ENCODE measurements around the gene ERCC6L2. TPM values are rescaled to one million over a fixed set of nuclear protein-coding genes. Genes with fewer than 3 reads are reported as not detected.

ERCC6L2 gene
- total and polyA plus RNA-seq, 2 donors (not counting 1 experiment from before 2014, with no cell fraction given), result 10.1 to 52.0 TPM

GRCh38 chr9:95970317-95970716 lies 94.8 kb downstream of the ERCC6L2 start:
- POLR2A ChIA-PET, result no interaction called here
- intact Hi-C loops (cut with micrococcal nuclease), result no loop called here
- H3K27ac Mint-ChIP-seq, result no peak overlapping the region

GRCh38 chr9:95971815-95972214 lies 96.3 kb downstream of the ERCC6L2 start:
- Mint-ChIP-seq H3K27me3 (no peaks in the 10 kb centered on the region), H3K4me1 (no peaks in the 10 kb centered on the region), H3K9me3 (ENCODE audit: insufficient read depth) (no peaks in the 10 kb centered on the region), H3K27ac (no peak overlapping the region), H3K4me3 (no peak overlapping the region)
- H3K4me2 ChIP-seq (replicated peaks; ENCODE audit: low read depth, low read length, poor library complexity, severe bottlenecking), result no peak overlapping the region
- H2AFZ ChIP-seq (ENCODE audit: insufficient read depth, low read depth, low read length, poor library complexity, severe bottlenecking), result no peak overlapping the region
- no peaks in the 10 kb centered on the region for H3K4me1 ChIP-seq (ENCODE audit: control insufficient read depth in 2 of 2, insufficient read depth in 2 of 2, low read length in 2 of 2)
- no peak overlapping the region for H3K9ac ChIP-seq (ENCODE audit: low read length)
- no peaks in the 10 kb centered on the region for H3K9me3 ChIP-seq (ENCODE audit: control extremely low read depth in 1 of 3, control insufficient read depth in 2 of 3, insufficient read depth in 1 of 3, low read length in 2 of 3)
- DNase-seq, result no peak
- intact Hi-C loops (cut with micrococcal nuclease), result no loop called here
- TF ChIP-seq CTCF (IDR thresholded peaks at IDR 0.05) (no peak), EZH2 (IDR thresholded peaks at IDR 0.05; ENCODE audit: borderline replicate concordance, insufficient read depth, low read depth, low read length, poor library complexity, severe bottlenecking) (no peak)
- no CpG with 5 or more reads among the region's 2 CpGs for WGBS (ENCODE audit: insufficient coverage)
- no peaks in the 10 kb centered on the region for H4K20me1 ChIP-seq (ENCODE audit: control insufficient read depth, insufficient read depth, low read length, poor library complexity, severe bottlenecking)
- H3K27ac ChIP-seq (ENCODE audit: low read length in 2 of 2), result no peak overlapping the region
- H3K79me2 ChIP-seq (ENCODE audit: control insufficient read depth, insufficient read depth, low read length), result no peaks in the 10 kb centered on the region
- H3K4me3 ChIP-seq (ENCODE audit: control extremely low read depth in 1 of 5, extremely low read depth in 1 of 5, insufficient read depth in 1 of 5, low read depth in 2 of 5, low read length in 4 of 5), result no peak overlapping the region
- H3K36me3 ChIP-seq (replicated peaks in 1 of 2; ENCODE audit: control extremely low read depth in 1 of 2, control insufficient read depth in 1 of 2, extremely low read depth in 1 of 2, insufficient read depth in 2 of 2, low read length in 1 of 2), result peaks cover 0 to 23% of the 10 kb centered on the region in 2 experiments
- CTCF ChIA-PET, result no interaction called here
- H3K27me3 ChIP-seq (replicated peaks in 1 of 4; ENCODE audit: control extremely low read depth in 1 of 4, control insufficient read depth in 3 of 4, insufficient read depth in 4 of 4, low read length in 3 of 4), result no peaks in the 10 kb centered on the region
- POLR2A ChIA-PET, result no interaction called here
- ATAC-seq (ENCODE audit: low read depth), result no peak

More at GRCh38 chr9:95970317-95970716, 94.8 kb downstream of the ERCC6L2 start:
- H3K4me1 Mint-ChIP-seq, result no peaks in the 10 kb centered on the region
- no peaks in the 10 kb centered on the region for H3K79me2 ChIP-seq (ENCODE audit: control insufficient read depth, insufficient read depth, low read length)
- CTCF ChIA-PET, result no interaction called here
- no peaks in the 10 kb centered on the region for H4K20me1 ChIP-seq (ENCODE audit: control insufficient read depth, insufficient read depth, low read length, poor library complexity, severe bottlenecking)
- H3K9me3 Mint-ChIP-seq (ENCODE audit: insufficient read depth), result no peaks in the 10 kb centered on the region
- peaks cover 0 to 30% of the 10 kb centered on the region in 2 experiments for H3K36me3 ChIP-seq (replicated peaks in 1 of 2; ENCODE audit: control extremely low read depth in 1 of 2, control insufficient read depth in 1 of 2, extremely low read depth in 1 of 2, insufficient read depth in 2 of 2, low read length in 1 of 2)
- no peak overlapping the region for H3K4me3 Mint-ChIP-seq
- H3K27me3 ChIP-seq (replicated peaks in 1 of 4; ENCODE audit: control extremely low read depth in 1 of 4, control insufficient read depth in 3 of 4, insufficient read depth in 4 of 4, low read length in 3 of 4), result no peaks in the 10 kb centered on the region
- H3K4me3 ChIP-seq (ENCODE audit: control extremely low read depth in 1 of 5, extremely low read depth in 1 of 5, insufficient read depth in 1 of 5, low read depth in 2 of 5, low read length in 4 of 5), result no peak overlapping the region
- ATAC-seq (ENCODE audit: low read depth) (no peak), DNase-seq (no peak)
- H3K9me3 ChIP-seq (ENCODE audit: control extremely low read depth in 1 of 3, control insufficient read depth in 2 of 3, insufficient read depth in 1 of 3, low read length in 2 of 3), result no peaks in the 10 kb centered on the region
- no peaks in the 10 kb centered on the region for H3K4me1 ChIP-seq (ENCODE audit: control insufficient read depth in 2 of 2, insufficient read depth in 2 of 2, low read length in 2 of 2)
- no peak overlapping the region for H2AFZ ChIP-seq (ENCODE audit: insufficient read depth, low read depth, low read length, poor library complexity, severe bottlenecking)
- no peaks in the 10 kb centered on the region for H3K27me3 Mint-ChIP-seq
- no peak overlapping the region for H3K4me2 ChIP-seq (replicated peaks; ENCODE audit: low read depth, low read length, poor library complexity, severe bottlenecking)
- no peak overlapping the region for H3K27ac ChIP-seq (ENCODE audit: low read length in 2 of 2)
- TF ChIP-seq CTCF (IDR thresholded peaks at IDR 0.05) (no peak), EZH2 (IDR thresholded peaks at IDR 0.05; ENCODE audit: borderline replicate concordance, insufficient read depth, low read depth, low read length, poor library complexity, severe bottlenecking) (no peak)
- H3K9ac ChIP-seq (ENCODE audit: low read length), result no peak overlapping the region

Measured in B cell (primary cell).